ENCODE measurements around the gene EPC1.

Gene EPC1

DNA sequence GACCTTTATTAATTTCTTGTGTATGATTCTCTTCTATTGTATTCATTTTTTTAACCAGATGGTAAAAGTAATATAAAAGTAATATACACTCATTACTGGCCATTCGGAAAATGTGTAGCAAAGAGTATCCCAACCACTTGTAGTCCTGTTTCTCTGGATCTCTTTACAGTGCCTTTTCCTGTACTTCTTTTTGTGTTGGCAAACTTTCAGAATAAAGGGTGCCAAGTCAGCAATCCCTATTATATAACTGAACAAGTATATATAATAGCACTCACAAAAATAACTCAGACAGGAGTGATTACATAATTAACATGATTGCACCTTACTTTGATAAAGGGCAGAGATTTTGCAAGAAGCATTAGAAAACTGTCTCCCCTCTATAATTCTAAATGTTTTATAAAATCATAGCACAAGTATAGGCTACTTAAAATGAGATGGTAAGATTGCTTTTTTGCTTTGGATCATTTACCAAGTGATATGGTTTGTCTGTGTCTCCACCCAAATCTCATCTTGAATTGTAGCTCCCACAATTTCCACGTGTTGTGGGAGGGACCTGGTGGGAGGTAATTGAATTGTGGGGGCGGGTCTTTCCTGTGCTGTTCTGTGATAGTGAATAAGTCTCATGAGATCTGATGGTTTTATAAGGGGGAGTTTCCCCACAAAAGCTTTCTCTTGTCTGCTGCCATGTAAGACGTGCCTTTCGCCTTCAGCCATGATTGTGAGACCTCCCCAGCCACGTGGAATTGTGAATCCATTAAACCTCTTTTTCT is 41.5 kb upstream of the EPC1 start:
- Histone ChIP-seq H4K20me1 (ENCODE audit: insufficient read depth, low read length) (no peaks in the 10 kb centered on the region), H3K27me3 (replicated peaks; ENCODE audit: insufficient read depth, low read length) (no peaks in the 10 kb centered on the region), H3K27ac (ENCODE audit: low read length) (no peak overlapping the region), H3K79me2 (ENCODE audit: low read length) (no peaks in the 10 kb centered on the region), H3K4me1 (ENCODE audit: low read length) (no peaks in the 10 kb centered on the region), H3K4me3 (ENCODE audit: low read length) (no peak overlapping the region), H3F3A (ENCODE audit: insufficient read depth, low read length) (no peaks in the 10 kb centered on the region), H3K9ac (ENCODE audit: low read length) (no peak overlapping the region), H3K9me3 (replicated peaks; ENCODE audit: insufficient read depth, low read length) (no peaks in the 10 kb centered on the region), H3K36me3 (replicated peaks; ENCODE audit: insufficient read depth, low read length) (no peaks in the 10 kb centered on the region), H3K4me2 (ENCODE audit: low read depth, low read length) (no peak overlapping the region), H3K9me2 (replicated peaks; ENCODE audit: insufficient read depth, low read length) (no peaks in the 10 kb centered on the region), H2AFZ (ENCODE audit: low read length) (no peak overlapping the region)
- TF ChIP-seq CTCF (IDR thresholded peaks at IDR 0.05; ENCODE audit: low read length) (no peak), EZH2phosphoT487 (IDR thresholded peaks at IDR 0.05; ENCODE audit: low read length) (no peak), EZH2 (optimal IDR thresholded peaks at IDR 0.05; ENCODE audit: low read depth, low read length) (no peak)
- DNase-seq, result no peak

DNA sequence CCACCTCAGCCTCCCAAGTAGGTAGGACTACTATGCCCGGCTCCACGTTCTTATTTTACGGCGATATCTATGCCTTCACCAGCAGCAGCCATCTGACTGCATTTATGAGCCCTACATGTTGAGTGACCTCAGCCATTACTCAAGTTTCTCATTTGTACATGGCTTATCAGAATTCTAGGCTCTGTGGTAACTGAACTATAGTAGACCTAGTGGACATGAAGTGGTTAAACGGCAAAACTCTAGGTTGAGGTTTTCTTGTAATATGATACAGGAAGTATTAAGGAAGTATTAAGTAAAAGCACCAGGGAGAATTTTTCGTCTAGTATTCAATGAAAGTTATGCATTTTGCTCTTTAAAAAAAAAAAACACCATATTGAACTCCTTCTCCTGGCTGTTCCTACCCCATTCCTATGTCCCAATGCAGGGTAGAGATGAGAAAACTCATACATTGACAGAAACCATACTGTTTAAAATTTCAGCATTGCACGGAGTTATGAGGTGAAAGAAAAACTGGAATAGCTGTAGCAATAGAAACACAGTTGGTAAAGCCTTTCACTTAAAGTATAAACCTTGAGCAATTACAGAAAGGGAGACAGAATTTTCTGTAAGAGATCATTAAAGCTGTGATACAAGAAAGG is 39.8 kb upstream of the EPC1 start:
- no peaks in the 10 kb centered on the region for H3K27me3 ChIP-seq (replicated peaks; ENCODE audit: insufficient read depth, low read length)
- no peaks in the 10 kb centered on the region for H3K9me3 ChIP-seq (replicated peaks; ENCODE audit: insufficient read depth, low read length)
- H3K4me2 ChIP-seq (ENCODE audit: low read depth, low read length), result no peak overlapping the region
- no peaks in the 10 kb centered on the region for H3K36me3 ChIP-seq (replicated peaks; ENCODE audit: insufficient read depth, low read length)
- no peaks in the 10 kb centered on the region for H3K4me1 ChIP-seq (ENCODE audit: low read length)
- no peak overlapping the region for H3K27ac ChIP-seq (ENCODE audit: low read length)
- no peak for TF ChIP-seq CTCF (IDR thresholded peaks at IDR 0.05; ENCODE audit: low read length)
- no peak for TF ChIP-seq EZH2 (optimal IDR thresholded peaks at IDR 0.05; ENCODE audit: low read depth, low read length)
- TF ChIP-seq EZH2phosphoT487 (IDR thresholded peaks at IDR 0.05; ENCODE audit: low read length), result no peak
- no peak overlapping the region for H3K4me3 ChIP-seq (ENCODE audit: low read length)
- H3F3A ChIP-seq (ENCODE audit: insufficient read depth, low read length), result no peaks in the 10 kb centered on the region
- H2AFZ ChIP-seq (ENCODE audit: low read length), result no peak overlapping the region
- H4K20me1 ChIP-seq (ENCODE audit: insufficient read depth, low read length), result no peaks in the 10 kb centered on the region
- H3K9me2 ChIP-seq (replicated peaks; ENCODE audit: insufficient read depth, low read length), result no peaks in the 10 kb centered on the region
- no peak overlapping the region for H3K9ac ChIP-seq (ENCODE audit: low read length)
- no peak for DNase-seq
- no peaks in the 10 kb centered on the region for H3K79me2 ChIP-seq (ENCODE audit: low read length)

- TF ChIP-seq EZH2 (optimal IDR thresholded peaks at IDR 0.05; ENCODE audit: low read depth, low read length) (no peak), EZH2phosphoT487 (IDR thresholded peaks at IDR 0.05; ENCODE audit: low read length) (no peak), CTCF (IDR thresholded peaks at IDR 0.05; ENCODE audit: low read length) (no peak)
- no peak overlapping the region for H2AFZ ChIP-seq (ENCODE audit: low read length)
- peaks cover 6% of the 10 kb centered on the region for H3K4me1 ChIP-seq (ENCODE audit: low read length)
- H3K4me2 ChIP-seq (ENCODE audit: low read depth, low read length), result no peak overlapping the region
- H3K9ac ChIP-seq (ENCODE audit: low read length), result no peak overlapping the region
- H3K79me2 ChIP-seq (ENCODE audit: low read length), result no peaks in the 10 kb centered on the region
- H3K27ac ChIP-seq (ENCODE audit: low read length), result no peak overlapping the region
- no peak overlapping the region for H3K4me3 ChIP-seq (ENCODE audit: low read length)
- no peaks in the 10 kb centered on the region for H3K36me3 ChIP-seq (replicated peaks; ENCODE audit: insufficient read depth, low read length)
- H3F3A ChIP-seq (ENCODE audit: insufficient read depth, low read length), result peaks cover 6% of the 10 kb centered on the region; the same call in 1 of the 2 replicates
- no peak for DNase-seq
- no peaks in the 10 kb centered on the region for H3K9me2 ChIP-seq (replicated peaks; ENCODE audit: insufficient read depth, low read length)
- H3K27me3 ChIP-seq (replicated peaks; ENCODE audit: insufficient read depth, low read length), result no peaks in the 10 kb centered on the region
- no peaks in the 10 kb centered on the region for H3K9me3 ChIP-seq (replicated peaks; ENCODE audit: insufficient read depth, low read length)
- H4K20me1 ChIP-seq (ENCODE audit: insufficient read depth, low read length), result no peaks in the 10 kb centered on the region
Measured at GRCh38 chr10:32384171-32384570, 37.2 kb upstream of the EPC1 start.
